Measurements from ENCODE around the gene KLLN. TPM values are rescaled to one million over a fixed set of nuclear protein-coding genes. Genes with fewer than 3 reads are reported as not detected.

The KLLN gene
- total RNA-seq, 1 experiment from 2014 or later, result 1.4 TPM

- H3K79me2 ChIP-seq (ENCODE audit: insufficient read depth, low read length), result no peaks in the 10 kb centered on the region
- intact Hi-C loops (cut with micrococcal nuclease), result loop anchor here (1.0 kb wide), 1 partner anchor 703 kb away; no protein-coding TSS in a partner anchor
- H3K4me2 ChIP-seq (ENCODE audit: low read length), result peak overlapping the region; percentile 27
- peak overlapping the region; percentile 94 for H2AFZ ChIP-seq (ENCODE audit: low read depth, low read length, poor library complexity, severe bottlenecking)
- H3K36me3 ChIP-seq (ENCODE audit: control insufficient read depth in 1 of 2, insufficient read depth in 2 of 2, low read length in 2 of 2), result no peaks in the 10 kb centered on the region
- H4K20me1 ChIP-seq (ENCODE audit: insufficient read depth), result no peaks in the 10 kb centered on the region
- H3K4me3 ChIP-seq (replicated peaks in 1 of 2; ENCODE audit: low read depth in 1 of 2, low read length in 2 of 2), result no peak overlapping the region
- CTCF ChIA-PET, result interaction anchor here (0.9 to 2.9 kb wide), 8 partner anchors 9 to 716 kb away, joined by 3 to 21 read pairs (median 5); partner anchors contain the start of genes KLLN and PTEN
- POLR2A ChIA-PET, result interaction anchor here (1.0 to 2.4 kb wide), 3 partner anchors 11 to 532 kb away, joined by 3 to 13 read pairs (median 3); no protein-coding TSS in a partner anchor
- H3K9me3 ChIP-seq (ENCODE audit: control insufficient read depth in 1 of 2, insufficient read depth in 1 of 2, low read depth in 1 of 2, low read length in 2 of 2), result no peaks in the 10 kb centered on the region
- no peaks in the 10 kb centered on the region for H3K27me3 ChIP-seq (ENCODE audit: insufficient read depth, low read length)
- BruUV-seq (replicated peaks), result no TSS peak
- ATAC-seq (peak; percentile 88), DNase-seq (ENCODE audit: low read depth, low spot score) (no peak)
- no peaks in the 10 kb centered on the region for H3K9me2 ChIP-seq (ENCODE audit: insufficient read depth)
- H3K27ac ChIP-seq (ENCODE audit: low read depth, low read length), result no peak overlapping the region
- TF ChIP-seq, protein P1, sequence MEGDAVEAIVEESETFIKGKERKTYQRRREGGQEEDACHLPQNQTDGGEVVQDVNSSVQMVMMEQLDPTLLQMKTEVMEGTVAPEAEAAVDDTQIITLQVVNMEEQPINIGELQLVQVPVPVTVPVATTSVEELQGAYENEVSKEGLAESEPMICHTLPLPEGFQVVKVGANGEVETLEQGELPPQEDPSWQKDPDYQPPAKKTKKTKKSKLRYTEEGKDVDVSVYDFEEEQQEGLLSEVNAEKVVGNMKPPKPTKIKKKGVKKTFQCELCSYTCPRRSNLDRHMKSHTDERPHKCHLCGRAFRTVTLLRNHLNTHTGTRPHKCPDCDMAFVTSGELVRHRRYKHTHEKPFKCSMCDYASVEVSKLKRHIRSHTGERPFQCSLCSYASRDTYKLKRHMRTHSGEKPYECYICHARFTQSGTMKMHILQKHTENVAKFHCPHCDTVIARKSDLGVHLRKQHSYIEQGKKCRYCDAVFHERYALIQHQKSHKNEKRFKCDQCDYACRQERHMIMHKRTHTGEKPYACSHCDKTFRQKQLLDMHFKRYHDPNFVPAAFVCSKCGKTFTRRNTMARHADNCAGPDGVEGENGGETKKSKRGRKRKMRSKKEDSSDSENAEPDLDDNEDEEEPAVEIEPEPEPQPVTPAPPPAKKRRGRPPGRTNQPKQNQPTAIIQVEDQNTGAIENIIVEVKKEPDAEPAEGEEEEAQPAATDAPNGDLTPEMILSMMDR (IDR thresholded peaks at IDR 0.05 in 2 of 3, conservative IDR thresholded peaks at IDR 0.05 in 1 of 3; ENCODE audit: borderline replicate concordance in 1 of 3, insufficient read depth in 1 of 3, low read depth in 2 of 3, low read length in 2 of 3), result peak; percentile 59 to 70 (median 67); a peak in 5 of 6 replicates
- TF ChIP-seq RAD21 (IDR thresholded peaks at IDR 0.05; ENCODE audit: low read depth) (peak; percentile 88), CBX3 (IDR thresholded peaks at IDR 0.05; ENCODE audit: low read depth) (peak; percentile 66), SIN3A (IDR thresholded peaks at IDR 0.05; ENCODE audit: low read depth) (no peak)
- TF ChIP-seq, protein P2, sequence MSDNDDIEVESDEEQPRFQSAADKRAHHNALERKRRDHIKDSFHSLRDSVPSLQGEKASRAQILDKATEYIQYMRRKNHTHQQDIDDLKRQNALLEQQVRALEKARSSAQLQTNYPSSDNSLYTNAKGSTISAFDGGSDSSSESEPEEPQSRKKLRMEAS (IDR thresholded peaks at IDR 0.05), result peak; percentile 64
- TF ChIP-seq, protein P3, sequence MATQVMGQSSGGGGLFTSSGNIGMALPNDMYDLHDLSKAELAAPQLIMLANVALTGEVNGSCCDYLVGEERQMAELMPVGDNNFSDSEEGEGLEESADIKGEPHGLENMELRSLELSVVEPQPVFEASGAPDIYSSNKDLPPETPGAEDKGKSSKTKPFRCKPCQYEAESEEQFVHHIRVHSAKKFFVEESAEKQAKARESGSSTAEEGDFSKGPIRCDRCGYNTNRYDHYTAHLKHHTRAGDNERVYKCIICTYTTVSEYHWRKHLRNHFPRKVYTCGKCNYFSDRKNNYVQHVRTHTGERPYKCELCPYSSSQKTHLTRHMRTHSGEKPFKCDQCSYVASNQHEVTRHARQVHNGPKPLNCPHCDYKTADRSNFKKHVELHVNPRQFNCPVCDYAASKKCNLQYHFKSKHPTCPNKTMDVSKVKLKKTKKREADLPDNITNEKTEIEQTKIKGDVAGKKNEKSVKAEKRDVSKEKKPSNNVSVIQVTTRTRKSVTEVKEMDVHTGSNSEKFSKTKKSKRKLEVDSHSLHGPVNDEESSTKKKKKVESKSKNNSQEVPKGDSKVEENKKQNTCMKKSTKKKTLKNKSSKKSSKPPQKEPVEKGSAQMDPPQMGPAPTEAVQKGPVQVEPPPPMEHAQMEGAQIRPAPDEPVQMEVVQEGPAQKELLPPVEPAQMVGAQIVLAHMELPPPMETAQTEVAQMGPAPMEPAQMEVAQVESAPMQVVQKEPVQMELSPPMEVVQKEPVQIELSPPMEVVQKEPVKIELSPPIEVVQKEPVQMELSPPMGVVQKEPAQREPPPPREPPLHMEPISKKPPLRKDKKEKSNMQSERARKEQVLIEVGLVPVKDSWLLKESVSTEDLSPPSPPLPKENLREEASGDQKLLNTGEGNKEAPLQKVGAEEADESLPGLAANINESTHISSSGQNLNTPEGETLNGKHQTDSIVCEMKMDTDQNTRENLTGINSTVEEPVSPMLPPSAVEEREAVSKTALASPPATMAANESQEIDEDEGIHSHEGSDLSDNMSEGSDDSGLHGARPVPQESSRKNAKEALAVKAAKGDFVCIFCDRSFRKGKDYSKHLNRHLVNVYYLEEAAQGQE (IDR thresholded peaks at IDR 0.05; ENCODE audit: low read depth), result no peak
- H3K4me1 ChIP-seq (ENCODE audit: control insufficient read depth in 1 of 2, insufficient read depth in 2 of 2, low read length in 2 of 2), result peaks cover 3 to 23% of the 10 kb centered on the region in 2 experiments; a peak in 3 of 4 replicates
- H3K9ac ChIP-seq (ENCODE audit: low read length), result no peak overlapping the region
- RAD21 ChIA-PET (ENCODE audit: low non-redundant PET in 1 of 2, low total read pairs in 2 of 2, uncharacterized antibody in 2 of 2, unreplicated experiment in 2 of 2), result interaction anchor here in 1 of 2 experiments (0.6 to 1.5 kb wide), 2 partner anchors 176 to 264 kb away, joined by 3 read pairs; no protein-coding TSS in a partner anchor
Measured at GRCh38 chr10:87850742-87851205, 12.6 kb downstream of the KLLN start.

Measured in HCT116 (cell line).